Peyer's patch (tissue), 4 donors: Measurements from ENCODE around the gene TBX1.

ENCODE experiments used
- POLR2A ChIP-seq, 2 donors: fragments of 450-650 bp; IDR thresholded peaks; one replicate each; pipeline ENCODE4 v1.5.1; 2017; ENCODE audit warnings: antibody characterized with exemption in 2 of 2, mild to moderate bottlenecking in 2 of 2, moderate library complexity in 2 of 2
- TF ChIP-seq, protein P1 (sequence below), 6 experiments: fragments of 450-650 bp in 4 of 6; fragments of 200-600 bp in 2 of 6; sonication (generic) in 1 of 6; IDR thresholded peaks; one replicate each; pipeline ENCODE4 v1.5.1; 2017 to 2019; ENCODE audit warnings: antibody characterized with exemption in 6 of 6, mild to moderate bottlenecking in 3 of 6, moderate library complexity in 1 of 6

DNA sequence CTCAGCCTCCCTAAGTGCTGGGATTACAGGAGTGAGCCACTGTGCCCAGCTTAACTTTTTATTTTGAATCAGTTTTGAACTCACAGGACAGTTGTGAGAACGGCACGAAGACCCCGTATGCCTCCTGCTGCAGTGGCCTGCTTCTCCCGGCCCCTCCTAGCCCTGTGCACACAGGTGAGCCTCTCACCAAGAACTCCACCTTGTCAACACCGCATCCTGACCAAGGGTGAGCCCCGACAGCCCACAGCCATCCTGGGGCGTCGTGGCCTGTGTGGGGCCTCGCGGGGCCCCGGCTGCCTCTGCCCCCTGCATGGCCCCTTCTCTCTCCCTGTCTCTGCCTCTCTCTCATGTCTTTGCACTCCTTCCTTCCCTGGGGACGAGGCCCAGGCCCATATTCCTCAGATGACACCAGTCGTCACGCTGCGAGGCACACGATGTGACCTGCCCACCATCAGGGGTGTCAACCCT, 55.3 kb downstream of the TBX1 start:
- TF ChIP-seq POLR2A (IDR thresholded peaks at IDR 0.05): no peak
- TF ChIP-seq, protein P1, sequence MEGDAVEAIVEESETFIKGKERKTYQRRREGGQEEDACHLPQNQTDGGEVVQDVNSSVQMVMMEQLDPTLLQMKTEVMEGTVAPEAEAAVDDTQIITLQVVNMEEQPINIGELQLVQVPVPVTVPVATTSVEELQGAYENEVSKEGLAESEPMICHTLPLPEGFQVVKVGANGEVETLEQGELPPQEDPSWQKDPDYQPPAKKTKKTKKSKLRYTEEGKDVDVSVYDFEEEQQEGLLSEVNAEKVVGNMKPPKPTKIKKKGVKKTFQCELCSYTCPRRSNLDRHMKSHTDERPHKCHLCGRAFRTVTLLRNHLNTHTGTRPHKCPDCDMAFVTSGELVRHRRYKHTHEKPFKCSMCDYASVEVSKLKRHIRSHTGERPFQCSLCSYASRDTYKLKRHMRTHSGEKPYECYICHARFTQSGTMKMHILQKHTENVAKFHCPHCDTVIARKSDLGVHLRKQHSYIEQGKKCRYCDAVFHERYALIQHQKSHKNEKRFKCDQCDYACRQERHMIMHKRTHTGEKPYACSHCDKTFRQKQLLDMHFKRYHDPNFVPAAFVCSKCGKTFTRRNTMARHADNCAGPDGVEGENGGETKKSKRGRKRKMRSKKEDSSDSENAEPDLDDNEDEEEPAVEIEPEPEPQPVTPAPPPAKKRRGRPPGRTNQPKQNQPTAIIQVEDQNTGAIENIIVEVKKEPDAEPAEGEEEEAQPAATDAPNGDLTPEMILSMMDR (IDR thresholded peaks at IDR 0.05): no peak
